ENCODE measurements around the gene PATJ.
"Not testable (repeated sequence)": the region's sequence is repeated elsewhere in the genome, so short reads cannot be mapped to it uniquely, and the experiment has no call there.

PATJ gene

GRCh38 chr1:61743716-61744580, 1.7 kb downstream of the PATJ start:
- DNase-seq (ENCODE audit: low read depth): no peak

GRCh38 chr1:61746813-61747212, 4.5 kb downstream of the PATJ start:
- no peak for DNase-seq (ENCODE audit: low read depth)

DNA sequence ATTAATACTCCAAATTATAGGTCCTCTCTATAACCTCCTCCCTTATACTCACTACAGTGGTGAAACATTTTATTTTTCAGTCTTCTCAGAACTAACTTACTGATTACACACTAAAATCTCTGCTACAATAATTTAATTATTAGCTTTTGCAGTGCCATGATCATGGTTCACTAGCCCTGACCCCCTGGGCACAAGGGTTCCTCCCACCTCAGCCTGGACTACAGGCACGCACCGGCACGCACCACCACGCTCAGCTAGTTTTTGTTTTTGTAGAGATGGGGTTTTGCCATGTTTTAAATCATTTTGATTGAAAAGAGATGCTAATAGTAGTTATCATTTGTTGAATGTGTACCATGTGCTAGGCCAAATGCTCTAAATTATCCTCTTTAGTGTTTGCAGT, 6.3 kb downstream of the PATJ start:
- no peak for DNase-seq (ENCODE audit: low read depth)

GRCh38 chr1:61749574-61749973, 7.3 kb downstream of the PATJ start:
- no peak for DNase-seq (ENCODE audit: low read depth)

DNA sequence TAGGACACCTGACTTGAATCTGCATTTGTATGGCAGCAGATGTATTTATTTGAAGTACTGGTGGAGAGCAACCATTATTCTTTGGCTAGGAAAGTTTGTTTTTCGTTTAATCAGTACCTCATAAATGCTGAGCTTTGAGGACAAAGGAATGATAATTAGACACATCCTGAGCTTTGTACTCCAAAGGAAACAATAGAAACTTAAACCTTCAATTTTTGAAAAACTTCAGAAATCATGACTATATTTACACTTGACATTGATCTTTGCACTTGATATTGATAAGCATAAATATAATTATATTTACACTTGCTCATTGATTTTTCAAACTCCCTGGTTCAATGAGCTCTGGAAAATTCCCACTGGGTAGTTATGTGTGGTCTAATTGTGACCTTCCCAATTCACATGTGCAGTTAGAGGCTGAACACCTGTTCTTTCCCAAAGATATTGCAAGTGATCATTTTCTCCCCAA, 10.7 kb downstream of the PATJ start:
- no peak for DNase-seq (ENCODE audit: low read depth)

DNA sequence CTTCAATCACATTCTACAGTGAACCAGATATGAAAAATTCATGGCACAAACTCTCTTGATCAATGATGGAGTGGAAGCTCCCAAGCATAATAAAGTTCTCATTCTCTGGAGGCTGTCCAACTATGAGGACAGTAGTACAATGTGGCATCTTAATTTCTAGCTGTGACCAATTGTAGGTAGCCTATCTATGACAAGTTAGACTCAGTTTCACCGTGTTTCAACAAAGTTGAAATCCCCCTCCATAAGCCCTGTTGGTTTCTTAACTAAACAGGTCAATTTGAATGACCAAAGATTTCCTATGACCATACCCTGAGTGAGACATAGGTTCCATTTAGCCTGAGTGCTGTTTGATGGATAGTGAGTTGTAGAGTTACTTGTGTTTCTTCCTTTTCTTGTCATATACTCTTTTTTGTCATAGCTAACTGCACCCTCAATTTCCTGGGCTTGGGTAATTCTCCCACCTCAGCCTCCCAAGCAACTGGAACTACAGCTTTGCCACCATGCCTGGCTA, 11.8 kb downstream of the PATJ start:
- DNase-seq (ENCODE audit: low read depth): no peak

- DNase-seq (ENCODE audit: low read depth): no peak
Observed at GRCh38 chr1:61754545-61754944, 12.3 kb downstream of the PATJ start.

DNA sequence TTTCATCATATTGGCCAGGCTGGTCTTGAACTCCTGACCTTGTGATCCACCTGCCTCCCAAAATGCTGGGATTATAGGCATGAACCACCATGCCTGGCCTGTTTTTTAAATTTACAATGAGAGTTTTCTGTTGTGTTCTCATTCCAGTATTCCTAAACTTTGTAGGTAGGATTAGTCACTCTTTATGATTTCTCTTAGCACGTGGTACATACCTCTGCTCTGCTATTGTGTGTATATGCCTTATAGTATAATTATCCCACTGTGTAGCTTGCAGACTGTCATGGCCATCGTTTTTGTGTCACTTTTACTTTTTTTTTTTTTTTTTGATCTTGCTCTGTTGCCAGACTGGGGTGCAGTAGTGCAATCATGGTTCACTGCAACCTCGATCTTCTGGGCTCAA, 14.5 kb downstream of the PATJ start:
- DNase-seq (ENCODE audit: low read depth): no peak

DNA sequence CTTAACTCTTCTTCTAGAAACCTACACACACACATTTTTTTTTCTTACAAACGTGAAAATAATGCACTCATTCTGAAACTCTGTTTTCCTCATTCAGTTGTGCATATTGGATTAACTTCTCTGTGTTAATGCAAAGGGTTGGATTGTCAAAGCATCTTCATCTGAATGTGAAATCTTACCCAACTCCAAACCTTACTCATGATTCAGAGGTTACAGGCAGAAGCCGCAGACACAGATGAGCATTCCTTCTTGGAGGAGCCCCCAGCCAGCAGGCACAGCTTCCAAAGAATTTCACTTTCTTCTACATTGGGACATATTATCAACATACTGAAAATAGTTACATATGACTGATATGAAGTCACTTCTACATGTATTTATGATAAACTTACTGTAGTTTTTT, 15.7 kb downstream of the PATJ start:
- no peak for DNase-seq (ENCODE audit: low read depth)

DNA sequence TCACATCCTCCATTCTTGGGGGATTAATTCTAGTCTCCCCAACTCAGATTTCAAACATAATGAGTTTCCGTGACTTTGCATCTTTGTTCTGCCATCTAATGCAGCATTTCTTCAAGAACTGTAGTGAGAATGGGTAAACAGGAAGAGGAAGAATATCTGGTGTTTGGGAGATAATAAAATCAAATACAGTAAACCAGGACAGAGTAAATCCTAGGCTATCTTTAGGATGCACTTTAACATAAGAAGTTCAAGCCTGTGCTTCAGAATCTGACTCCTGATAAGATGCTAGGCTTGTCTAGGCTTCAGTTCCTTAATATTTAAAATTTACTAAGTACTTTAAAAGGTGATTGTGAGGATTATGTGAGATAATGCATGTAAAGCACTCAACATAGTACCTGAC, 27.9 kb downstream of the PATJ start:
- DNase-seq (ENCODE audit: low read depth): no peak

- DNase-seq (ENCODE audit: low read depth): no peak
Observed at GRCh38 chr1:61776091-61776490, 33.8 kb downstream of the PATJ start.

DNA sequence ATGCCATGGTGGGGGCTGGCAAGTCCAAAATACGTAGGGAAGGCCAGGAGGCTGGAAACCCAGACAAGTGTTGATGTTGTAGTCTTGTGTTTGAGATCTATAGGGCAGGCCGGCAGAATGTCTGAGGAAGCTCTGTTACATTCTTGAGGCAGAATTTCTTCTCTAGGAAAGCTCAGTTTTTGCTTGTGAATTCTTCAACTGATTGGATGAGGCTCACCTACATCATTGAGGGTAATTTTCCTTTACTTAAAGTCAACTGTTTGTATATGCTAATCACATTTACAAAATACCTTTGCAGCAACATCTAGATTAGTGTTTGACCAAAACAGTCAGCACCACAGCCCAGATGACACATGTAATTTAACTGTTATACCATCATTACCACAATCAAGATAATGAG, 37.0 kb downstream of the PATJ start:
- no peak for DNase-seq (ENCODE audit: low read depth)

GRCh38 chr1:61781151-61781550, 38.9 kb downstream of the PATJ start:
- no peak for DNase-seq (ENCODE audit: low read depth)

DNA sequence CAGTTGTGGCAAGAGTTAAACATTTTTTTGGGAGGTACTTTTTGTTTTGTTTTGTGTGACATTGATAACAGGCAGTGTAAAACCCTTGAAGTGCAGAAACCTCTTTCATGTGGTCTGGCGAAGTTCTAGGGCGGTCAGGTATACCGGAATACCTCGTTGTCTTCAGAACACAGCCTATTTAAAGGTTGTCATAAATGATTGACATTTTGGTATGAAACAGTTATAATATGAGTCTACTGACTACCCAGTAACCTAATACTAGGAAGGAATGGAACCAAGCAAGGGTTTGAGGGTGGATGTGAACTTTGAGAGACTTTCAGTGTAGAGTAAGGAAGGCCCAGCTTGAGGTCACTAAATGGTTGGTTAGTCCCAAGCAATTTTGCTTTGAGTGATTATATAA, 40.5 kb downstream of the PATJ start:
- peak; percentile 11 for DNase-seq (ENCODE audit: low read depth)

- DNase-seq (ENCODE audit: low read depth): no peak
Observed at GRCh38 chr1:61784726-61785125, 42.4 kb downstream of the PATJ start.

- DNase-seq (ENCODE audit: low read depth): no peak
Observed at GRCh38 chr1:61790837-61791236, 48.6 kb downstream of the PATJ start.

GRCh38 chr1:61797045-61797755, 54.9 kb downstream of the PATJ start:
- no peak for DNase-seq (ENCODE audit: low read depth)

DNA sequence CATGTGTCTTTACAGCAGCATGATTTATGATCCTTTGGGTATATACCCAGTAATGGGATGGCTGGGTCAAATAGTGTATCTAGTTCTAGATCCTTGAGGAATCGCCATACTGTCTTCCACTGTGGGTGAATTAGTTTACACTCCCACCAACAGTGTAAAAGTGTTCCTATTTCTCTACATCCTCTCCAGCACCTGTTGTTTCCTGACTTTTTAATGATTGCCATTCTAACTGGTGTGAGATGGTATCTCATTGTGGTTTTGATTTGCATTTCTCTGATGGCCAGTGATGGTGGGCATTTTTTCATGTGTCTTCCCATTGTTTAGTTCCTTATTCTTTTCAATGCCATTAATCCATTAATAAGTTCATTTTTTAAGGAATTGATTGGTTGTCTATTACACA, 58.8 kb downstream of the PATJ start:
- not testable (repeated sequence) for DNase-seq (ENCODE audit: low read depth)

- DNase-seq (ENCODE audit: low read depth): no peak
Observed at GRCh38 chr1:61807606-61808140, 65.4 kb downstream of the PATJ start.

GRCh38 chr1:61808321-61808720, 66.0 kb downstream of the PATJ start:
- no peak for DNase-seq (ENCODE audit: low read depth)

DNA sequence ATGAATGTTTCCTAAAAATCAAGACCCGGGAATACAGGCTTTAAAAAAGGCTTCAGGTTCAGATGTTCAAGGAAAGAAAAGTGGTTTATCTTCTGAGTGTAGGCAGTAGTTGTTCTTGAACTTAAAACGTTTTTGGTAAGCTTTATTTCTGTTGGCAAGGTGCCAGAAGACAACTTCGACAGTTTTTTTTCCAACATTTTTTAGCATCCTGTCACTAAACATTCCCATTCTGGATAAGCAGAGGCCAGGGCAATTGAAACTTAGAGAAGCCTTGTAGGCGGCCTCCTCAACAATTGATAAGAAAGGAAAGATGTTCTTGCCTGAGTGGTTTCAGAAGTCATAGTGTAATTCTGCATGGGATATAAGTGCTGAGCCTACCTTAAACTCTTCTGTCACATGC, 66.7 kb downstream of the PATJ start:
- DNase-seq (ENCODE audit: low read depth): no peak

GRCh38 chr1:61812916-61813315, 70.6 kb downstream of the PATJ start:
- no peak for DNase-seq (ENCODE audit: low read depth)

DNA sequence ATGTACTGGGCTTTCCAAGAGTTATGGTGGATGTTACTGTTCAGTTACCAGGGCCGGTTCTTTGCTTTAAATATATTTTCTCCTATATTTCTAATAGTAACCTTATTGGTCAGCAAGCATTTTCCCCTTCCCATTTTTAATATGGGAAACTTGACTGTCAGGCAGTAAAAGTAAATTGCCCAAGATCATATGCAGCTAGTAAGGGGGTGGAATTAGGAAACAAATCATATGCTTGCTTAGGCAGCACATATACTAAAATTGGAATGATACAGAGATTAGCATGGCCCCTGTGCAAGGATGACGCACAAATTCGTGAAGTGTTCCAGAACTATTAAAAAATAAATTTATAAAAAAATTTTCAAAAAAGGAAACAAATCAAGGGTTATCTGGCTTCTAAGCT, 73.9 kb downstream of the PATJ start:
- no peak for DNase-seq (ENCODE audit: low read depth)
